WTC11 (cell line): Measurements from ENCODE around the gene ERVK3-1. TPM values are rescaled to one million over a fixed set of nuclear protein-coding genes. Genes with fewer than 3 reads are reported as not detected.

Experiments used
- ATAC-seq: fragments of 200-7000 bp; cut with Tn5 transposase; 2 replicates; pipeline ENCODE4 v1.10.0; 2021; ENCODE audit warnings: mild to moderate bottlenecking, moderate library complexity
- CTCF ChIA-PET: fragments of 300-600 bp; sonication (Branson Sonifier 250); formaldehyde crosslinking; loops from one replicate; lab custom pipeline; 2021; ENCODE audit warnings: antibody characterized with exemption; lab: Charles Lee
- POLR2A ChIA-PET: fragments of 350-600 bp; sonication (Branson Sonifier 250); formaldehyde crosslinking; loops from one replicate; lab custom pipeline; 2021; ENCODE audit warnings: antibody characterized with exemption; lab: Charles Lee
- DNase-seq: peaks from one replicate; pipeline ENCODE4 v3.0.0; 2021; ENCODE audit warnings: low spot score
- H3K27ac Mint-ChIP-seq: 2 replicates; pipeline ENCODE4 v1.8.0; 2021; ENCODE audit warnings: mixed read lengths
- H3K27me3 Mint-ChIP-seq: 2 replicates; pipeline ENCODE4 v1.8.0; 2021; ENCODE audit warnings: low read depth, mild to moderate bottlenecking, moderate library complexity, mixed read lengths
- H3K36me3 Mint-ChIP-seq: 2 replicates; pipeline ENCODE4 v1.8.0; 2021; ENCODE audit warnings: mixed read lengths
- H3K4me1 Mint-ChIP-seq: 2 replicates; pipeline ENCODE4 v1.8.0; 2022; ENCODE audit warnings: mixed read lengths
- H3K4me3 Mint-ChIP-seq: 2 replicates; pipeline ENCODE4 v1.8.0; 2021; ENCODE audit warnings: mild to moderate bottlenecking, moderate library complexity, mixed read lengths
- H3K9me3 Mint-ChIP-seq: 2 replicates; pipeline ENCODE4 v1.8.0; 2021; ENCODE audit warnings: mixed read lengths
- ATF1 ChIP-seq: sonication (generic); formaldehyde crosslinking; IDR thresholded peaks from 2 replicates; pipeline ENCODE4 v1.8.1; 2023; ENCODE audit warnings: mild to moderate bottlenecking, moderate library complexity, missing genetic modification reagents
- ATF2 ChIP-seq: sonication (generic); formaldehyde crosslinking; IDR thresholded peaks from 2 replicates; pipeline ENCODE4 v1.8.1; 2022; ENCODE audit warnings: low read depth, missing genetic modification reagents, borderline replicate concordance
- ERG ChIP-seq: fragments of 250-450 bp; sonication (Bioruptor Pico); IDR thresholded peaks from 2 replicates; pipeline ENCODE4 v1.8.0; 2021; ENCODE audit warnings: mild to moderate bottlenecking
- ESRRA ChIP-seq: sonication (generic); formaldehyde crosslinking; IDR thresholded peaks from 2 replicates; pipeline ENCODE4 v1.8.1; 2022; ENCODE audit warnings: mild to moderate bottlenecking, missing genetic modification reagents, borderline replicate concordance
- FOXP4 ChIP-seq: sonication (generic); formaldehyde crosslinking; IDR thresholded peaks from 2 replicates; pipeline ENCODE4 v1.8.0; 2022; ENCODE audit warnings: mild to moderate bottlenecking, missing genetic modification reagents
- GRHL2 ChIP-seq: fragments of 250-450 bp; sonication (Bioruptor Pico); IDR thresholded peaks from 2 replicates; pipeline ENCODE4 v1.8.0; 2022; ENCODE audit warnings: mild to moderate bottlenecking, moderate library complexity; ENCODE audit not compliant: insufficient replicate concordance, severe bottlenecking
- JAZF1 ChIP-seq: fragments of 250-450 bp; sonication (Bioruptor Pico); IDR thresholded peaks from 2 replicates; pipeline ENCODE4 v1.9.0; 2021; ENCODE audit warnings: moderate library complexity, mild to moderate bottlenecking, inconsistent platforms
- NR1H2 ChIP-seq: sonication (generic); formaldehyde crosslinking; IDR thresholded peaks from 2 replicates; pipeline ENCODE4 v1.9.0; 2021; ENCODE audit warnings: mild to moderate bottlenecking, moderate library complexity, missing genetic modification reagents
- PREB ChIP-seq: sonication (generic); formaldehyde crosslinking; IDR thresholded peaks from 2 replicates; pipeline ENCODE4 v1.8.1; 2022; ENCODE audit warnings: mild to moderate bottlenecking, missing genetic modification reagents, moderate library complexity, borderline replicate concordance
- STAT6 ChIP-seq: sonication (generic); formaldehyde crosslinking; conservative IDR thresholded peaks from 2 replicates; pipeline ENCODE4 v1.8.1; 2023; ENCODE audit warnings: mild to moderate bottlenecking, low read depth, missing genetic modification reagents, moderate library complexity
- TP53 ChIP-seq: sonication (generic); formaldehyde crosslinking; IDR thresholded peaks from 2 replicates; pipeline ENCODE4 v1.8.1; 2023; ENCODE audit warnings: mild to moderate bottlenecking, missing genetic modification reagents
- USF1 ChIP-seq: sonication (generic); formaldehyde crosslinking; IDR thresholded peaks from 2 replicates; pipeline ENCODE4 v1.8.0; 2022; ENCODE audit warnings: mild to moderate bottlenecking, missing genetic modification reagents
- USF2 ChIP-seq: sonication (generic); formaldehyde crosslinking; IDR thresholded peaks from 2 replicates; pipeline ENCODE4 v1.8.1; 2023; ENCODE audit warnings: mild to moderate bottlenecking, missing genetic modification reagents, moderate library complexity
- ZNF396 ChIP-seq: fragments of 250-450 bp; sonication (Bioruptor Pico); IDR thresholded peaks from 2 replicates; pipeline ENCODE4 v1.8.0; 2021; ENCODE audit warnings: mild to moderate bottlenecking, moderate library complexity, borderline replicate concordance
- ZNF416 ChIP-seq: fragments of 250-450 bp; sonication (Bioruptor Pico); IDR thresholded peaks from 2 replicates; pipeline ENCODE4 v1.9.0; 2021; ENCODE audit warnings: mild to moderate bottlenecking, inconsistent platforms
- ZNF423 ChIP-seq: fragments of 250-450 bp; sonication (Bioruptor Pico); IDR thresholded peaks from 2 replicates; pipeline ENCODE4 v2.1.2; 2022; ENCODE audit warnings: mild to moderate bottlenecking, moderate library complexity
- total RNA-seq: library from RNA; stranded (reverse); gene quantifications from 3 replicates; pipeline ENCODE4 v1.2.3, GENCODE V29; 2021
- TF ChIP-seq, protein P1 (sequence below): sonication (generic); formaldehyde crosslinking; IDR thresholded peaks from 2 replicates; pipeline ENCODE4 v1.8.1; 2022; ENCODE audit warnings: low read depth, mild to moderate bottlenecking, moderate library complexity, missing genetic modification reagents, borderline replicate concordance
- TF ChIP-seq, protein P2 (sequence below): fragments of 250-450 bp; sonication (Bioruptor Pico); IDR thresholded peaks from 2 replicates; pipeline ENCODE4 v2.1.2; 2022; ENCODE audit warnings: mild to moderate bottlenecking, moderate library complexity
- TF ChIP-seq, protein P3 (sequence below): sonication (generic); formaldehyde crosslinking; IDR thresholded peaks from 2 replicates; pipeline ENCODE4 v1.8.1; 2023; ENCODE audit warnings: mild to moderate bottlenecking, missing genetic modification reagents, moderate library complexity

Gene ERVK3-1
- total RNA-seq, 1 experiment from 2014 or later, result 26.0 TPM

DNA sequence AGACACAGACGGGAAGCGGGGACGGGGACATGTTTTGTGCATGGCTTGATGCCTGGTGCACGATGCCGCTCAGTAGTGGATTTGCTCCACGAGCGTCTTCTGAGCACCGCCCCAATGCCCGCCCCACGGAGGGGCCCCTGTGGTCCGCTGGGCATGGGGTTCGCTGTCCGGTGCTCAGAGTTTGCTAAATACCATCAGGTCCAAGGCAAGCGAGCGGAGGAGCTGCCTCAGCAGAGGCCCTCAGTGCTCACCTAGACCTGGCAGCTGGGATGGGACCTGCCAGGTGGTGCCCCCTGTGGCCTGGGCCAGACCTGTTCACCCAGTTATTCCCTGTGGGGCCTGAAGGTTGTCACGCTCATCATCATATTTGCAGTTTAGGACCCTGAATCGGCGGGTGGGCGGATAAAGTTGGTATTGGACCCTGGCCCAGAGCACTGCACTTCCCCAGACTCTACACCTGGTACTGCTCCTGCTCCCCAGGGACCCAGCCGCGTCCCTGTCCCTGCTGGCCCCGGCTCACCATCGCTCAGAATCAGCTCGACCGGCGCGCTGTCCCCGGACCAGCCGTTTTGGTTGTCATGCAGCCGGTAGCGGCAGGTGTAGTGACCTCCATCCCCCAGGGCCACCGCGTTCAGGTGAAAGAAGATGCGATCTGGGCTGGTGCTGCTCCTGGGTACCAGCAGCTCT lies 45.8 kb downstream of the ERVK3-1 start (continued):
- TF ChIP-seq STAT6 (CRISPR knock-in tag) (no peak), ATF2 (CRISPR knock-in tag) (no peak)

GRCh38 chr19:58351558-58351878 lies 46.3 kb downstream of the ERVK3-1 start:
- CTCF ChIA-PET, result no interaction called here

More at GRCh38 chr19:58351558-58351878, 46.3 kb downstream of the ERVK3-1 start:
- Mint-ChIP-seq H3K36me3 (no peaks in the 10 kb centered on the region), H3K4me1 (peaks cover 3% of the 10 kb centered on the region; the same call in 1 of the 2 replicates), H3K9me3 (no peaks in the 10 kb centered on the region), H3K27me3 (peaks cover 39% of the 10 kb centered on the region), H3K27ac (no peak overlapping the region), H3K4me3 (no peak overlapping the region)
- POLR2A ChIA-PET, result interaction anchor here (1.0 kb wide), 1 partner anchor 11 kb away, joined by 4 read pairs; the partner anchor contains the start of gene ZNF497
- ATAC-seq (no peak), DNase-seq (no peak)
- TF ChIP-seq USF2 (CRISPR knock-in tag), result no peak
- TF ChIP-seq FOXP4, result no peak
- TF ChIP-seq, protein P1, sequence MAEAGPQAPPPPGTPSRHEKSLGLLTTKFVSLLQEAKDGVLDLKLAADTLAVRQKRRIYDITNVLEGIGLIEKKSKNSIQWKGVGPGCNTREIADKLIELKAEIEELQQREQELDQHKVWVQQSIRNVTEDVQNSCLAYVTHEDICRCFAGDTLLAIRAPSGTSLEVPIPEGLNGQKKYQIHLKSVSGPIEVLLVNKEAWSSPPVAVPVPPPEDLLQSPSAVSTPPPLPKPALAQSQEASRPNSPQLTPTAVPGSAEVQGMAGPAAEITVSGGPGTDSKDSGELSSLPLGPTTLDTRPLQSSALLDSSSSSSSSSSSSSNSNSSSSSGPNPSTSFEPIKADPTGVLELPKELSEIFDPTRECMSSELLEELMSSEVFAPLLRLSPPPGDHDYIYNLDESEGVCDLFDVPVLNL (CRISPR knock-in tag), result no peak
- no peak for TF ChIP-seq USF1
- TF ChIP-seq, protein P2, sequence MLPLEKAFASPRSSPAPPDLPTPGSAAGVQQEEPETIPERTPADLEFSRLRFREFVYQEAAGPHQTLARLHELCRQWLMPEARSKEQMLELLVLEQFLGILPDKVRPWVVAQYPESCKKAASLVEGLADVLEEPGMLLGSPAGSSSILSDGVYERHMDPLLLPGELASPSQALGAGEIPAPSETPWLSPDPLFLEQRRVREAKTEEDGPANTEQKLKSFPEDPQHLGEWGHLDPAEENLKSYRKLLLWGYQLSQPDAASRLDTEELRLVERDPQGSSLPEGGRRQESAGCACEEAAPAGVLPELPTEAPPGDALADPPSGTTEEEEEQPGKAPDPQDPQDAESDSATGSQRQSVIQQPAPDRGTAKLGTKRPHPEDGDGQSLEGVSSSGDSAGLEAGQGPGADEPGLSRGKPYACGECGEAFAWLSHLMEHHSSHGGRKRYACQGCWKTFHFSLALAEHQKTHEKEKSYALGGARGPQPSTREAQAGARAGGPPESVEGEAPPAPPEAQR (CRISPR knock-in tag), result no peak
- TF ChIP-seq JAZF1 (CRISPR knock-in tag), result no peak
- no peak for TF ChIP-seq ZNF423 (CRISPR knock-in tag)
- TF ChIP-seq ESRRA, result no peak
- TF ChIP-seq ZNF416 (CRISPR knock-in tag), result no peak
- TF ChIP-seq, protein P3, sequence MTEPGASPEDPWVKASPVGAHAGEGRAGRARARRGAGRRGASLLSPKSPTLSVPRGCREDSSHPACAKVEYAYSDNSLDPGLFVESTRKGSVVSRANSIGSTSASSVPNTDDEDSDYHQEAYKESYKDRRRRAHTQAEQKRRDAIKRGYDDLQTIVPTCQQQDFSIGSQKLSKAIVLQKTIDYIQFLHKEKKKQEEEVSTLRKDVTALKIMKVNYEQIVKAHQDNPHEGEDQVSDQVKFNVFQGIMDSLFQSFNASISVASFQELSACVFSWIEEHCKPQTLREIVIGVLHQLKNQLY (CRISPR knock-in tag), result no peak
- TF ChIP-seq TP53, result no peak
- TF ChIP-seq GRHL2 (CRISPR knock-in tag), result no peak
- TF ChIP-seq ERG (CRISPR knock-in tag), result no peak
- TF ChIP-seq NR1H2 (CRISPR knock-in tag), result no peak
- TF ChIP-seq ATF1 (CRISPR knock-in tag), result no peak
- no peak for TF ChIP-seq PREB (CRISPR knock-in tag)
- TF ChIP-seq ZNF396, result no peak
